Measurements from ENCODE around the gene UVRAG. TPM values are rescaled to one million over a fixed set of nuclear protein-coding genes. Genes with fewer than 3 reads are reported as not detected.

The UVRAG gene
- total and polyA plus RNA-seq, 12 donors = 5.0 to 18.3 (median 13.4) TPM

DNA sequence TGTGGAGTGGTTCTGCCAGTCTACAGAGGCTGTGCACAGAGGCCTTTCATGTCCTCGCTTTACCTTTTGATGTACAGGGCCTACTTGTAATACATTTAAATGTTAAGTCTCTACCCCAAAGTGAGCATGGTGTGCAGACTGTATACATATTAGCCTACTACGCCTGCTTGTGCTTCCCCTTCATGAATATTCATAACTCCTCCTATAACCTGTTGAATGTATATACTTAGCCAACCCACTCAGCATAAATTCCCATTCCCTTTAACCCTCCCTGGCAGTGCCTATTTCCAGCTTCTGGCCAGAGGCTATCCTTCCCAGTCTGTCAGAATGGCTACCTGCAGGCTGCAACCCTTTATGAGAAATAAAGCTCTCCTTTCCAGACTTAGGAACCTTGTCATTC, 275.2 kb downstream of the UVRAG start:
- Histone ChIP-seq H3K27me3 (no peaks in the 10 kb centered on the region), H3K4me3 (no peak overlapping the region), H3K36me3 (peaks cover 0 to 8% (median 0%) of the 10 kb centered on the region in 9 donors), H3K4me1 (peaks cover 0 to 27% (median 9%) of the 10 kb centered on the region in 9 donors), H3K9me3 (peaks cover 0 to 20% (median 2%) of the 10 kb centered on the region in 11 donors), H3K27ac (no peak overlapping the region)
- DNase-seq (no peak), ATAC-seq (no peak)
- TF ChIP-seq, protein P1, sequence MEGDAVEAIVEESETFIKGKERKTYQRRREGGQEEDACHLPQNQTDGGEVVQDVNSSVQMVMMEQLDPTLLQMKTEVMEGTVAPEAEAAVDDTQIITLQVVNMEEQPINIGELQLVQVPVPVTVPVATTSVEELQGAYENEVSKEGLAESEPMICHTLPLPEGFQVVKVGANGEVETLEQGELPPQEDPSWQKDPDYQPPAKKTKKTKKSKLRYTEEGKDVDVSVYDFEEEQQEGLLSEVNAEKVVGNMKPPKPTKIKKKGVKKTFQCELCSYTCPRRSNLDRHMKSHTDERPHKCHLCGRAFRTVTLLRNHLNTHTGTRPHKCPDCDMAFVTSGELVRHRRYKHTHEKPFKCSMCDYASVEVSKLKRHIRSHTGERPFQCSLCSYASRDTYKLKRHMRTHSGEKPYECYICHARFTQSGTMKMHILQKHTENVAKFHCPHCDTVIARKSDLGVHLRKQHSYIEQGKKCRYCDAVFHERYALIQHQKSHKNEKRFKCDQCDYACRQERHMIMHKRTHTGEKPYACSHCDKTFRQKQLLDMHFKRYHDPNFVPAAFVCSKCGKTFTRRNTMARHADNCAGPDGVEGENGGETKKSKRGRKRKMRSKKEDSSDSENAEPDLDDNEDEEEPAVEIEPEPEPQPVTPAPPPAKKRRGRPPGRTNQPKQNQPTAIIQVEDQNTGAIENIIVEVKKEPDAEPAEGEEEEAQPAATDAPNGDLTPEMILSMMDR (IDR thresholded peaks at IDR 0.05) = no peak
- intact Hi-C loops (cut with DNase I) = no loop called here
- 95 to 99% methylated on average over 2 of the region's 2 CpGs for WGBS, 2 donors

DNA sequence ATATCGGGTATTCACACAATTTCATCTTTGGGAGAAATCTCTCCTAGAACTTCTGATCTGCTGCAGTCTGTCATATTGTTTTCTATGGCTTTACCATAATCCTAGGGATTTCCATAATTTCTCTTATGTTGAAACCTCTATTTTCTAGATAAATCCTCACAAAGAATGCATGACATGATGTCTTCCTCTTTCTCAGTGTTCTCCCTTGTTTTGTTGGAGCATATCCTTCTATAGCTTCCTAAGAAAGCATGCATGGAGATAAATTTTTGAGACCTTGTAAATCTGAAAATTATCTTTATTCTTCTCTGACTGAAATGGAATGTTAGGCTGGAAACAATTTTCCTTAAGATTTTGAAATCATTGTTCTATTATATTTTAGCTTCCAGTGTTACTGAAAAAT, 275.8 kb downstream of the UVRAG start:
- H3K27me3 ChIP-seq = no peaks in the 10 kb centered on the region
- intact Hi-C loops (cut with DNase I) = no loop called here
- peaks cover 0 to 21% (median 8%) of the 10 kb centered on the region in 9 donors for H3K4me1 ChIP-seq
- no peak overlapping the region for H3K27ac ChIP-seq
- no peak for ATAC-seq
- 95 to 98% methylated on average over 1 of the region's 1 CpG for WGBS, 2 donors
- H3K9me3 ChIP-seq = peaks cover 0 to 20% (median 2%) of the 10 kb centered on the region in 11 donors
- no peak overlapping the region for H3K4me3 ChIP-seq
- peaks cover 0 to 8% (median 0%) of the 10 kb centered on the region in 9 donors for H3K36me3 ChIP-seq
- no peak for DNase-seq
- TF ChIP-seq, protein P1 (IDR thresholded peaks at IDR 0.05) = no peak

DNA sequence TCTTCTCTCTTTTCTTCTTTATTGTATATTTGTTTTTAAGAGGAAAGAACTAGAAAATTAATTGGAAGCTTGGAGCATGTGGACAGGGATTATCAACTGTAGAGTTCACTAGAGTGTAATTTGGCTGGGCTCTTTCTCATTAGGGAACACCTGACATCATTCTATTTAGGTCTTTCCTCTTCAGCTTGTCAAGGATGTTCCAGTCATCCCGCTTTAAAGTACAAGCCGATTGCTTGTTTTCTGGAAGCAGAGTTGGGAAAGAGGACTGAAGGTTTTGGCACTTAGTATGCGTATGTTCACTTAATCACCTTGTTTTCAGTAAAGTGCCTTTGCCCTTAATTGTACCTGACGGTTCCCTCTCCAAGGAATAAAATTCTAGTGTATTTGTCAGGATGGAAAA, 279.7 kb downstream of the UVRAG start:
- TF ChIP-seq, protein P1 (IDR thresholded peaks at IDR 0.05) = no peak
- H3K27me3 ChIP-seq = no peaks in the 10 kb centered on the region
- H3K4me1 ChIP-seq = peaks cover 0 to 16% (median 11%) of the 10 kb centered on the region in 9 donors
- H3K9me3 ChIP-seq = peaks cover 0 to 20% (median 2%) of the 10 kb centered on the region in 11 donors
- H3K27ac ChIP-seq = peak overlapping the region in 1 of 10 donors; percentile 7
- H3K36me3 ChIP-seq = peaks cover 0 to 7% (median 0%) of the 10 kb centered on the region in 9 donors
- 36 to 49% methylated on average over 4 of the region's 4 CpGs for whole genome bisulfite sequencing, 2 donors
- H3K4me3 ChIP-seq = no peak overlapping the region
- intact Hi-C loops (cut with DNase I) = no loop called here
- ATAC-seq (peak in 6 of 8 donors; percentile 25 to 96 (median 70)), DNase-seq (no peak)

DNA sequence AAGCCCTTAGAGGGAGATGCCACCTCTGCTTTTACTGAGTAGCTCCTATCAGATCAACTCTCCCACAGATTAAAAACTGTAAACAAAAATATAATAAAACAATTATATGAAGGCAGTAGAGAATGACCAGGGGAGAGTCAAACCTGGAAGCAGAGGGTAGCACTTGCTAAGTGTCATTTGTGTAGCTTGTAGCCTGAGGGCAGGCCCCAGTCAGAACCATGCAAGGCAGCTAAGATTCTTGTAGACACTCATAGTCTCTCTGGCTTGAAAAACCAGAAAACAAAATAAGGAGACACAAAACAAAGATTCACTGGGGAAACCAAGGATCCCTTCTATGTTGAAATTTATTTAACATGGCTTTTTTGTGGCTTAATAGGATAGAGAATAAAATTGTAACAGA, 280.9 kb downstream of the UVRAG start:
- intact Hi-C loops (cut with DNase I) = no loop called here
- TF ChIP-seq, protein P1 (IDR thresholded peaks at IDR 0.05) = no peak
- no peaks in the 10 kb centered on the region for H3K36me3 ChIP-seq
- peaks cover 0 to 11% (median 1%) of the 10 kb centered on the region in 11 donors for H3K9me3 ChIP-seq
- DNase-seq (no peak), ATAC-seq (no peak)
- H3K27me3 ChIP-seq = no peaks in the 10 kb centered on the region
- no peak overlapping the region for H3K27ac ChIP-seq
- peaks cover 0 to 16% (median 11%) of the 10 kb centered on the region in 9 donors for H3K4me1 ChIP-seq
- no peak overlapping the region for H3K4me3 ChIP-seq
